ENCODE data around the gene SREBF1.

The SREBF1 gene

DNA sequence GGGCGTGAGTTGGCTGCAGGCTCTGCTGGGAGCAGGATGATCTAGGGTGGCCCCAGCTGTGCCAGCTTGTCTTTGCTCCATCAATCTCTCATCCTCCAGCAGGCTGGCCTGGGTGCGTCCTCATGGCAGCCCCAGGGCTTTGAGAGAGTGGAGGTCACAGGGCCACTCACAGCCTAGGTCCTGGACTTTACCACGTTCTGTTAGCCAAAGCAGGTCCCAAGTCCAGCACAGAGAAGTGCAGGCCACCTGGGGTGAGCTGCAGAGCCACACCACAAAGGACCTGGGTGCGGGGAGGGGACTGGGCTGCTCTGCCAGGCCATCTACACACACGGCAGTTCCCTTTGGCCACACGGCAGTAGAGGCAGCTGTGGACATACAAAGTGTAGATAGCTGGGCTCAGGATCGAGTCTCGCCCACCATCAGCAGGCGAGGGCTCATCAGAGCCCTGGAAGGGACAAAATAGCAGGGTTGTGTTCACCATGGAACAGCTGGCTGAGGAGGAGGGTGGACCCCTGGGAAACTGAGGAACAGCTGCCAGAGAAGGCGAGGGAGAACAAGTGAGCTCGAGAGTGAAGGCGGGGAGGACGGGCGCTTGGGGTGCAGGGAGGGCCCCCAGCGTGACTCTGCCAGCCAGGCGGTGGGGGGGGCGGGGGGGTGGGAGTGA, 30.0 kb downstream of the SREBF1 start:
- H3K27ac ChIP-seq: no peak overlapping the region
- TF ChIP-seq CTCF (conservative IDR thresholded peaks at IDR 0.05): no peak

- no peak for TF ChIP-seq CTCF (conservative IDR thresholded peaks at IDR 0.05)
- H3K27ac ChIP-seq: no peak overlapping the region
Measured at GRCh38 chr17:17806035-17806434, 30.8 kb downstream of the SREBF1 start.

- no peak for TF ChIP-seq CTCF (conservative IDR thresholded peaks at IDR 0.05)
- H3K27ac ChIP-seq: no peak overlapping the region
Measured at GRCh38 chr17:17805575-17805974, 31.2 kb downstream of the SREBF1 start.

GRCh38 chr17:17804007-17804406, 32.8 kb downstream of the SREBF1 start:
- H3K27ac ChIP-seq: no peak overlapping the region
- TF ChIP-seq CTCF (conservative IDR thresholded peaks at IDR 0.05): no peak

GRCh38 chr17:17801800-17802481, 34.8 kb downstream of the SREBF1 start:
- TF ChIP-seq CTCF (conservative IDR thresholded peaks at IDR 0.05): no peak
- no peak overlapping the region for H3K27ac ChIP-seq

DNA sequence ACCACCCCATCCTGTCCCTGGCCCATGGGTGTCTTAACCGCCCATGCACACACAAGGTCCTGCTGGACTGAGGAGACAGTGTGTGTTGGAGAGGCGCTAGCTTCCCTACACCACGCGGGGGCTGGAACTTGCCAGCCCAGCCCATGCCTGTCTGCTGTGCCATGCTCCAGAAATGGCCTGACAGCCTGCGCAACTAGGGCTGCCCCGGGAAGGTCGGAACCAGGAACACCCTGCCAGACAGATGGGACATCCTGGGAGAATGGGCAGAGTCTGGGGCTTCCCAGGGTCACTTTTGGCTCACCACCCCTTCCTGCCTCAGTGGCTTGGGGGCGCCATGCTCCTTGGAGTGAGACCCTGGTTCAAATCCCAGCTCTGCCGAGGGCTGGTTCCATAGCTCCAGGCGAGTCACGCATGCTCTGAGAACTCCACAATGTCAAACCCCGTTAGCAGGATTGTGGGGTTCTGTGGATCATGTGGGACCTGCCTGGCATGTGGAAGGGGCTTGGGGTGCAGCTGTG, 36.2 kb downstream of the SREBF1 start:
- TF ChIP-seq CTCF (conservative IDR thresholded peaks at IDR 0.05): no peak
- no peak overlapping the region for H3K27ac ChIP-seq

DNA sequence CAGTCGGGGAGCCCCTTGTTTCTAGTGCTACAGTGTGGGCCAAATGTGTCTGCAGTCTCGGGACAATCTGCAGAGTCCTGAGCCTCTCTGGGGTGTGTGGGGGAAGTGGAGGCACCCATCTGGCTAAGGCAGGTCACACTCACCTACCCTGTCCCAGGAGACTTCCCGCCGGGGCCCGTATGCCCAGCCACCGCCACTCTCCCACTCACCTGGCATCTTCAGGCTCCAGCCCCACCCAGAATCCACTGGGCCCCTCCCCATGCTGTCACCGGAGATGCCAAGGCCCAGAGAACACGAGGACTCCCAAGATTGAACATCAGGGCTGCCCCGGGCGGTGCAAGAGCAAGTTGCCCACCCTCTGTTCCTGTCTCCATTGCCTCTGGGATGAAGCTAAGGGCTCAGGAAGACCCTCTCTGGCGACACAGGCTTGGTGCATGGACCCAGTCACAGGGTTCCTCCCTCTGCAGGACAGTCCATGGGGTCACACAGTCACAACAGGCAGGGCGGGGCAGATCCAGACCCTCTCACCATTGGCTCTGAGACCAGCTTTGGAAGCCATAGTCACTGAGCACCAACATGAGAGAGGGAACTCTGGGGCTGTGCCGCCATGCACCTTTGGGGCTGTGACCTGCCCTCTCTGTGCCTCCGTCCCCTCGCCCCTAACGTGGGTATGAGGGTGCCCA, 38.1 kb downstream of the SREBF1 start:
- no peak overlapping the region for H3K27ac ChIP-seq
- no peak for TF ChIP-seq CTCF (conservative IDR thresholded peaks at IDR 0.05)

All from VCaP (cell line).